Lung (tissue), 12 donors: ENCODE data around the gene ETV4. TPM values are rescaled to one million over a fixed set of nuclear protein-coding genes. Genes with fewer than 3 reads are reported as not detected.

Experiments
- ATAC-seq: fragments of 200-7000 bp; cut with Tn5 transposase; one replicate; pipeline ENCODE4 v1.9.1; 2020; ENCODE audit warnings: moderate number of reproducible peaks; ENCODE audit not compliant: insufficient read depth, low FRiP score
- DNase-seq, 3 donors: peaks; one replicate each; pipeline ENCODE4 v3.0.0-alpha.2; 2013 to 2017
- H3K27ac ChIP-seq, 2 donors: one replicate each; pipeline ENCODE4 v1.5.1; 2013; ENCODE audit warnings: mild to moderate bottlenecking in 2 of 2, moderate library complexity in 2 of 2, control low read depth in 1 of 2, inconsistent platforms in 1 of 2, low read depth in 1 of 2, low read length in 1 of 2
- H3K27me3 ChIP-seq, 3 donors: one replicate each; pipeline ENCODE4 v1.5.1; 2013; ENCODE audit warnings: low read length in 2 of 3; ENCODE audit not compliant: control insufficient read depth in 3 of 3, insufficient read depth in 3 of 3
- H3K36me3 ChIP-seq, 4 donors: one replicate each; pipeline ENCODE4 v1.5.1; 2013; ENCODE audit warnings: low read length in 4 of 4, mild to moderate bottlenecking in 1 of 4, moderate library complexity in 1 of 4; ENCODE audit not compliant: control insufficient read depth in 4 of 4, insufficient read depth in 4 of 4
- H3K4me1 ChIP-seq, 5 donors: one replicate each; pipeline ENCODE4 v1.5.1; 2013; ENCODE audit warnings: low read length in 5 of 5, mild to moderate bottlenecking in 2 of 5, moderate library complexity in 1 of 5; ENCODE audit not compliant: control insufficient read depth in 5 of 5, insufficient read depth in 5 of 5
- H3K4me3 ChIP-seq: one replicate; pipeline ENCODE4 v1.5.1; 2013; ENCODE audit warnings: mild to moderate bottlenecking, control low read depth, moderate library complexity
- H3K9ac ChIP-seq, 2 donors: one replicate each; pipeline ENCODE4 v1.5.1; 2013; ENCODE audit warnings: low read length in 2 of 2, control low read depth in 1 of 2; ENCODE audit not compliant: insufficient read depth in 1 of 2
- H3K9me3 ChIP-seq, 4 donors: one replicate each; pipeline ENCODE4 v1.5.1; 2013; ENCODE audit warnings: low read length in 3 of 4, mild to moderate bottlenecking in 1 of 4, moderate library complexity in 1 of 4; ENCODE audit not compliant: control insufficient read depth in 4 of 4, insufficient read depth in 3 of 4
- WGBS, 2 donors: extraction: QIAGEN DNeasy Blood & Tissue Kit; methylation state at CpG; one replicate each; pipeline ENCODE4 v1.1.7; 2013; 5-methylcytosine and 5-hydroxymethylcytosine counted together
- polyA plus RNA-seq, 2 donors: library from polyadenylated mRNA; stranded (reverse); fragments of 200-250 nt; gene quantifications; one replicate each; pipeline ENCODE4 v1.2.1, GENCODE V29; 2013
- total RNA-seq, 2 donors: library from RNA; depleted of rRNA in 1 of 2; stranded (reverse); fragments of >200 nt in 1 of 2; gene quantifications; one replicate each; pipeline ENCODE4 v1.2.1, GENCODE V29; 2014 to 2021
- TF ChIP-seq, protein P1 (sequence below): IDR thresholded peaks from 2 replicates; pipeline ENCODE4 v1.5.1; 2012; ENCODE audit warnings: mild to moderate bottlenecking; ENCODE audit errors: control extremely low read depth, extremely low read depth
- donor health status: control.
- donor health status: control.
- donor health status: Bipolar disorder and iron deficiency.
- donor health status: healthy.
- donor health status: DM: yes; HTN: yes; CAD: no.

Gene ETV4
- total and polyA plus RNA-seq, 4 donors: 0.54 to 6.9 (median 3.3) TPM

DNA sequence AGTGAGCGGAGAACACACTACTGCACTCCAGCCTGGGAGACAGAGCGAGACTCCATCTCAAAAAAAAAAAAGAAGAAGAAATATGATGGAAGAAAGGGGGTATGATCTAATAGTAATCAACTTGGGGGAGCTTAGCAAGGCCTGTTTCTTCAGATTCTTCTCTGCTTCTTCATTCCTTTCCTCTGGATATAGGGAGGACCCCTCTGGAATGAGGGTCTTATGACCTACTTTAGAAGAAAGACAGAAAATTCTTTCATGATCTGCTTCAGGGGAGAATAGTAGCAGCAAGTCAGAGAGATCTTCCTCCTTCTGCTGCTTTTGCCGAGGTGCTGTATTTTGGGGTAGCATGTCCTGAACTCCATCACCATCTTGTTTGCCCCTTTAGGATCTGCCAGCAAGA lies 44.9 kb upstream of the ETV4 start:
- 90 to 93% methylated on average over 3 of the region's 3 CpGs for WGBS, 2 donors

DNA sequence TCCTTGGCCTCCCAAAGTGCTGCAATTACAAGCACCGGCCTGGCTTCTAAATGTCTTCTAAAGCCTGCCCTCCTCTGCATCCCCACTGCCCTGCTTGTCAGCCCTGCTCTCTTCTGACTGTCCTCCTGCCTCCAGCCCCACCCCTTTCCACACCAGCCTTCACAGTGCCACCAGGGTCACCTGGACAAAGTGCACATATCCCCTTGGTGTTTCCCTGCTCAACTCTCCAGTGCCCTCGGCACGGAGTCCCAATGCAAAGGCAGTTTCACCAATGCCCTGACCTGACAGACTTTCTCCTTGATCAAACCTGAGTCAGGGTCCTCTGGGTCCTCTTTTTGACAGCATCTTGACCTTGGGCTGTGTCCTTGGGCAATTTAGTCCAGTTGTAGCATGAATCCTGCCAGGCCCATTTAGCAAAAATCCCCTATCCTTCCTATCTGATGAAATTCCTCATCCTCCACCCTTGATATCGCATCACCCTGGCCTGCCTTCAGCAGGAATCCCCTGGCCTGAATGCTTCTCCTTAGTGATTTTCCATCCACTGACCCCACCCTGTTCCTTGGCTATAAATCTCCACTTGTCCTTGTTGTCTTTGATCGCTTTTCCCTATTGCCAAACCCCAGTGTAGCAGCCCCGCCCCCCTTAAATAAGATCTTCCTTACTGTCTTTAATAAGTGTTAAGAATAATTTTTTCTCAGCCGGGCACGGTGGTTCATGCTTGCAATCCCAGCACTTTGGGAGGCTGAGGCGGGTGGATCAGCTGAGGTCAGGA lies 42.7 kb upstream of the ETV4 start:
- DNase-seq (no peak), ATAC-seq (no peak)
- H3K4me1 ChIP-seq: peaks cover 0 to 16% (median 6%) of the 10 kb centered on the region in 5 donors
- WGBS, 2 donors: 83 to 93% methylated on average over 9 of the region's 9 CpGs
- H3K4me3 ChIP-seq: no peak overlapping the region
- no peaks in the 10 kb centered on the region for H3K27me3 ChIP-seq
- TF ChIP-seq, protein P1, sequence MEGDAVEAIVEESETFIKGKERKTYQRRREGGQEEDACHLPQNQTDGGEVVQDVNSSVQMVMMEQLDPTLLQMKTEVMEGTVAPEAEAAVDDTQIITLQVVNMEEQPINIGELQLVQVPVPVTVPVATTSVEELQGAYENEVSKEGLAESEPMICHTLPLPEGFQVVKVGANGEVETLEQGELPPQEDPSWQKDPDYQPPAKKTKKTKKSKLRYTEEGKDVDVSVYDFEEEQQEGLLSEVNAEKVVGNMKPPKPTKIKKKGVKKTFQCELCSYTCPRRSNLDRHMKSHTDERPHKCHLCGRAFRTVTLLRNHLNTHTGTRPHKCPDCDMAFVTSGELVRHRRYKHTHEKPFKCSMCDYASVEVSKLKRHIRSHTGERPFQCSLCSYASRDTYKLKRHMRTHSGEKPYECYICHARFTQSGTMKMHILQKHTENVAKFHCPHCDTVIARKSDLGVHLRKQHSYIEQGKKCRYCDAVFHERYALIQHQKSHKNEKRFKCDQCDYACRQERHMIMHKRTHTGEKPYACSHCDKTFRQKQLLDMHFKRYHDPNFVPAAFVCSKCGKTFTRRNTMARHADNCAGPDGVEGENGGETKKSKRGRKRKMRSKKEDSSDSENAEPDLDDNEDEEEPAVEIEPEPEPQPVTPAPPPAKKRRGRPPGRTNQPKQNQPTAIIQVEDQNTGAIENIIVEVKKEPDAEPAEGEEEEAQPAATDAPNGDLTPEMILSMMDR: no peak
- no peaks in the 10 kb centered on the region for H3K36me3 ChIP-seq
- no peaks in the 10 kb centered on the region for H3K9me3 ChIP-seq
- no peak overlapping the region for H3K27ac ChIP-seq
- H3K9ac ChIP-seq: no peak overlapping the region

More for the DNA sequence above, 44.9 kb upstream of the ETV4 start:
- DNase-seq (no peak), ATAC-seq (no peak)
- H3K27ac ChIP-seq: peak overlapping the region; percentile 63 to 82
- H3K4me1 ChIP-seq: peaks cover 0 to 16% (median 6%) of the 10 kb centered on the region in 5 donors
- H3K9ac ChIP-seq: peak overlapping the region in 1 of 2 donors; percentile 24
- H3K4me3 ChIP-seq: no peak overlapping the region
- H3K36me3 ChIP-seq: no peaks in the 10 kb centered on the region
- TF ChIP-seq, protein P1: no peak
- H3K9me3 ChIP-seq: no peaks in the 10 kb centered on the region
- no peaks in the 10 kb centered on the region for H3K27me3 ChIP-seq

DNA sequence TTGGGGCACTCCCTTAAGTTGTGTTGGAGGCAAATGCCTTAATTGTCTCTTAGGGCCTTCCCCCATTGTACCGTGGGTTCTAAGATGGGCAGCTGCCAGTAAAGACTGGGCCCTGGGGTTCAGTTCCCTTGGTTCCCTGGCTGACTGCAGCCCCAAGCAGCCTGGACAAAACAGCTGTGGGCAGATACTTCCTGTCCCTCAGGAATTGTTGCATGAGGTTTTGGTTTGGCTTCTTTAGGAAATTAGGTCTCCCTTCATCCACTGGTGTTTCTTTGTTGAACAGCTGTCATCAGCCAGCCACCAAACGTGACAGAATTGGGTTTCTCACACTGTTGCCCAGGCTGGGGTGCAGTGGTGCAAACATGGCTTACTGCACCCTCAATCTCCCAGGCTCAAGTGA lies 42.0 kb upstream of the ETV4 start:
- ATAC-seq (no peak), DNase-seq (no peak)
- Histone ChIP-seq H3K27ac (no peak overlapping the region), H3K4me1 (peaks cover 0 to 16% (median 6%) of the 10 kb centered on the region in 5 donors), H3K36me3 (no peaks in the 10 kb centered on the region), H3K27me3 (no peaks in the 10 kb centered on the region), H3K4me3 (no peak overlapping the region), H3K9ac (no peak overlapping the region), H3K9me3 (no peaks in the 10 kb centered on the region)
- TF ChIP-seq, protein P1: no peak
- 37 to 70% methylated on average over 2 of the region's 2 CpGs for WGBS, 2 donors
